HG02943 (cell line): ENCODE data around the gene SNN.

ENCODE experiments used
- ATAC-seq: cut with Tn5 transposase; IDR thresholded peaks from one replicate; pipeline ENCODE4 v1.9.1; 2021; ENCODE audit warnings: mild to moderate bottlenecking, low read depth, moderate library complexity; ENCODE audit not compliant: unreplicated experiment

Gene SNN

GRCh38 chr16:11634312-11634711, 33.9 kb upstream of the SNN start:
- no peak for ATAC-seq

GRCh38 chr16:11635113-11635652, 33.1 kb upstream of the SNN start:
- ATAC-seq: no peak

GRCh38 chr16:11635679-11636171, 32.5 kb upstream of the SNN start:
- ATAC-seq: no peak

- no peak for ATAC-seq
Observed at GRCh38 chr16:11636172-11636721, 32.0 kb upstream of the SNN start.

GRCh38 chr16:11637320-11637719, 30.9 kb upstream of the SNN start:
- no peak for ATAC-seq

- ATAC-seq: no peak
Observed at GRCh38 chr16:11638140-11638539, 30.1 kb upstream of the SNN start.

- ATAC-seq: no peak
Observed at GRCh38 chr16:11639008-11639562, 29.2 kb upstream of the SNN start.

GRCh38 chr16:11639925-11640899, 28.0 kb upstream of the SNN start:
- no peak for ATAC-seq

- ATAC-seq: no peak
Observed at GRCh38 chr16:11640987-11641817, 27.1 kb upstream of the SNN start.

- no peak for ATAC-seq
Observed at GRCh38 chr16:11642765-11643116, 25.5 kb upstream of the SNN start.

GRCh38 chr16:11649276-11649675, 19.0 kb upstream of the SNN start:
- no peak for ATAC-seq

GRCh38 chr16:11650641-11651591, 17.3 kb upstream of the SNN start:
- no peak for ATAC-seq

- ATAC-seq: no peak
Observed at GRCh38 chr16:11651796-11652195, 16.5 kb upstream of the SNN start.

- no peak for ATAC-seq
Observed at GRCh38 chr16:11655655-11656054, 12.6 kb upstream of the SNN start.

- ATAC-seq: no peak
Observed at GRCh38 chr16:11657556-11657955, 10.7 kb upstream of the SNN start.

- no peak for ATAC-seq
Observed at GRCh38 chr16:11658896-11659708, 9.2 kb upstream of the SNN start.

GRCh38 chr16:11660565-11660964, 7.7 kb upstream of the SNN start:
- no peak for ATAC-seq

GRCh38 chr16:11662582-11662981, 5.7 kb upstream of the SNN start:
- no peak for ATAC-seq
